TTC549 (cell line): ENCODE measurements around the gene MRI1.

Experiments
- FAIRE-seq: peaks from 2 replicates; lab custom pipeline; 2012; peaks lifted over from hg19 to GRCh38; lab: Jason Lieb, UNC

Gene MRI1

GRCh38 chr19:13794757-13795589 is 30.7 kb downstream of the MRI1 start, which contains the start of gene ZSWIM4:
Gene ZSWIM4 (plus strand): TSS chr19:13795443. CDS start chr19:13795649, 206 bp downstream.
- FAIRE-seq = peak; percentile 68

- no peak for FAIRE-seq
Observed at GRCh38 chr19:13795595-13796300, 31.4 kb downstream of the MRI1 start.

- FAIRE-seq = no peak
Observed at GRCh38 chr19:13796301-13797057, 32.2 kb downstream of the MRI1 start.

- no peak for FAIRE-seq
Observed at GRCh38 chr19:13797058-13797440, 32.7 kb downstream of the MRI1 start.

- no peak for FAIRE-seq
Observed at GRCh38 chr19:13797870-13798269, 33.5 kb downstream of the MRI1 start.

GRCh38 chr19:13799669-13800068 is 35.3 kb downstream of the MRI1 start:
- no peak for FAIRE-seq

GRCh38 chr19:13803038-13803437 is 38.7 kb downstream of the MRI1 start:
- FAIRE-seq = no peak

- FAIRE-seq = no peak
Observed at GRCh38 chr19:13804830-13805683, 40.7 kb downstream of the MRI1 start.

GRCh38 chr19:13806728-13807127 is 42.4 kb downstream of the MRI1 start:
- FAIRE-seq = no peak

GRCh38 chr19:13807421-13808021 is 43.2 kb downstream of the MRI1 start:
- FAIRE-seq = no peak

GRCh38 chr19:13808856-13809255 is 44.5 kb downstream of the MRI1 start:
- FAIRE-seq = no peak

GRCh38 chr19:13812544-13812943 is 48.2 kb downstream of the MRI1 start:
- FAIRE-seq = no peak

- FAIRE-seq = no peak
Observed at GRCh38 chr19:13813147-13813546, 48.8 kb downstream of the MRI1 start.

GRCh38 chr19:13814550-13814949 is 50.2 kb downstream of the MRI1 start:
- no peak for FAIRE-seq

GRCh38 chr19:13817018-13817614 is 52.8 kb downstream of the MRI1 start:
- no peak for FAIRE-seq

- FAIRE-seq = no peak
Observed at GRCh38 chr19:13817615-13818371, 53.5 kb downstream of the MRI1 start.

- no peak for FAIRE-seq
Observed at GRCh38 chr19:13819238-13819637, 54.9 kb downstream of the MRI1 start.

- no peak for FAIRE-seq
Observed at GRCh38 chr19:13821292-13821691, 57.0 kb downstream of the MRI1 start.

GRCh38 chr19:13823256-13823655 is 58.9 kb downstream of the MRI1 start:
- no peak for FAIRE-seq
